Thymus (tissue), 11 donors: ENCODE measurements around the gene WDHD1. TPM values are rescaled to one million over a fixed set of nuclear protein-coding genes. Genes with fewer than 3 reads are reported as not detected.
"Not testable (repeated sequence)": the region's sequence is repeated elsewhere in the genome, so short reads cannot be mapped to it uniquely, and the experiment has no call there.

ENCODE experiments used
- DNase-seq, 9 donors: peaks; one replicate each; pipeline ENCODE4 v3.0.0-alpha.2; 2013; ENCODE audit warnings: low spot score in 9 of 9, low read depth in 6 of 9, missing footprints in 1 of 9
- H3K27ac ChIP-seq, 2 donors: one replicate each; pipeline ENCODE4 v1.5.1; 2013; ENCODE audit warnings: control low read depth in 1 of 2, low read depth in 1 of 2, low read length in 1 of 2, mild to moderate bottlenecking in 1 of 2, moderate library complexity in 1 of 2
- H3K27me3 ChIP-seq, 2 donors: one replicate each; pipeline ENCODE4 v1.5.1; 2013; ENCODE audit warnings: low read length in 1 of 2; ENCODE audit not compliant: control insufficient read depth in 2 of 2, insufficient read depth in 1 of 2
- H3K36me3 ChIP-seq, 2 donors: one replicate each; pipeline ENCODE4 v1.5.1; 2013; ENCODE audit warnings: low read length in 1 of 2, mild to moderate bottlenecking in 1 of 2, moderate library complexity in 1 of 2; ENCODE audit not compliant: control insufficient read depth in 2 of 2, insufficient read depth in 2 of 2
- H3K4me1 ChIP-seq, 2 donors: one replicate each; pipeline ENCODE4 v1.5.1; 2013; ENCODE audit warnings: low read length in 2 of 2; ENCODE audit not compliant: control insufficient read depth in 2 of 2, insufficient read depth in 2 of 2
- H3K4me3 ChIP-seq, 2 donors: one replicate each; pipeline ENCODE4 v1.5.1; 2013; ENCODE audit warnings: low read length in 2 of 2, control low read depth in 1 of 2, mild to moderate bottlenecking in 1 of 2
- H3K9me3 ChIP-seq, 2 donors: one replicate each; pipeline ENCODE4 v1.5.1; 2013; ENCODE audit warnings: low read length in 1 of 2, mild to moderate bottlenecking in 1 of 2; ENCODE audit not compliant: control insufficient read depth in 2 of 2, insufficient read depth in 1 of 2
- whole genome bisulfite sequencing: extraction: QIAGEN DNeasy Blood & Tissue Kit; methylation state at CpG from one replicate; pipeline ENCODE4 v1.1.7; 2013; 5-methylcytosine and 5-hydroxymethylcytosine counted together
- polyA plus RNA-seq: library from polyadenylated mRNA; stranded (reverse); fragments of 200-250 nt; gene quantifications from one replicate; pipeline ENCODE4 v1.2.3, GENCODE V29; 2013
- total RNA-seq: library from RNA; stranded (reverse); fragments of 120-200 nt; gene quantifications from one replicate; pipeline ENCODE4 v1.2.4, GENCODE V29; 2013
- donor health status: healthy.

Gene WDHD1
- total and polyA plus RNA-seq, 2 donors = 3.7 to 20.3 TPM

DNA sequence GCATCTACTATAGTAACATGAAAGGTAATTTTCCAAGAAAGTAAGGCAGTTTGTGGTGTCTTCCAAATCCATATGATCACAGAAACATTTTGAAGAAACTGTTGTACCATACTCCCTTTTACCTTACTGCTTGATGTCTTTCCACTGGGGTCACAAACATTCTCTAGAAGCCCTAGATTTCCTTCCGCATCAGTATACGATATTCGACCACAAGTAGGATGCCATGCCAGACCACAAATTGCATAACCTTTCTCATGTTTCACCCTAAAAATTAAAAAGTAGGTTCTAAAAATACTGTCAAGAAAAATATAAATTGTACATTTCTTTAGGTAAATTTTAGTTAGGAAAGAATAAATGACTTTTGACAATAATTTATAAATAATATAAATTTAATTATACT lies 26.5 kb downstream of the WDHD1 start:
- H3K36me3 ChIP-seq = peaks cover 12 to 19% of the 10 kb centered on the region in 2 donors
- no peak overlapping the region for H3K27ac ChIP-seq
- 55% methylated on average over 3 of the region's 3 CpGs for WGBS
- no peak overlapping the region for H3K4me3 ChIP-seq
- no peaks in the 10 kb centered on the region for H3K27me3 ChIP-seq
- no peaks in the 10 kb centered on the region for H3K4me1 ChIP-seq
- no peak for DNase-seq
- H3K9me3 ChIP-seq = no peaks in the 10 kb centered on the region

DNA sequence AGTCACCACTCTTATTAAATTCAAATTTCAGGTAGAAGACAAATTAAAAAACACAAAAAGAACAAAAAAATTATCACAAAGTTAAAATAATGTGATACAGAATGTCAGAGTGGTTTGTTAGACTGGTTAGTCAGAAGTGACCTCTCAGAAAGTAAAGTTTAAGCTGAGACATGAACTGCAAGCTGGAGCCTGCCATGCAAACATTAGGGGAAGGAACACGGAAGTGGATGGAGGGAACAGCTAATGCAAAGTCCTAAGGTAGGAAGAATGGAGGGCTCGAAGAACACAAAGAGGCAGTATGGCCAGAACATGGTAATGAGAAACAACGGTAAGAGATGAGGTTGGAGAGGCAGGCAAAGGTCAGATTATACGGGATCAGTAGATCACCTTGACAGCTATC lies 41.7 kb downstream of the WDHD1 start:
- no peaks in the 10 kb centered on the region for H3K4me1 ChIP-seq
- H3K9me3 ChIP-seq = no peaks in the 10 kb centered on the region
- no peaks in the 10 kb centered on the region for H3K27me3 ChIP-seq
- peaks cover 11 to 32% of the 10 kb centered on the region in 2 donors for H3K36me3 ChIP-seq
- H3K4me3 ChIP-seq = no peak overlapping the region
- WGBS = 99% methylated on average over 4 of the region's 4 CpGs
- DNase-seq = no peak
- H3K27ac ChIP-seq = no peak overlapping the region

DNA sequence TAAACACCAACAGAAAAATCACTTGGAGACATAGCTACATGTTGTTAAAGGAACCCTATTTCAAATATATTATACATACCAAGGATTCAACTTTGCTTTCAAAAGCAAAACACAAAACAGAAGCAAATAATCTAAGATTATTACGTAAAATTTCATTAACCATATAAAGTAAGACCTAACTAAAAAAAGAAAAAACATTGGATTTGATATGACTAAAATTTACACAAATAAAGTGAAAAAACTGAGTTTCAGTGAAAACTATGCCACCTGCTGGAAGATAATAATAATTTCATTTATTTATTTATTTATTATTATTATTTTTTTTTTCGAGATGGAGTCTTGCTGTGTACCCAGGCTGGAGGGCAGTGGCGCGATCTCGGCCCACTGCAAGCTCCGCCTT lies 45.2 kb downstream of the WDHD1 start:
- H3K9me3 ChIP-seq = no peaks in the 10 kb centered on the region
- no peak overlapping the region for H3K4me3 ChIP-seq
- H3K4me1 ChIP-seq = no peaks in the 10 kb centered on the region
- H3K36me3 ChIP-seq = peaks cover 7 to 32% of the 10 kb centered on the region in 2 donors
- no peak for DNase-seq
- H3K27me3 ChIP-seq = no peaks in the 10 kb centered on the region
- H3K27ac ChIP-seq = no peak overlapping the region
- WGBS = 86% methylated on average over 6 of the region's 6 CpGs

DNA sequence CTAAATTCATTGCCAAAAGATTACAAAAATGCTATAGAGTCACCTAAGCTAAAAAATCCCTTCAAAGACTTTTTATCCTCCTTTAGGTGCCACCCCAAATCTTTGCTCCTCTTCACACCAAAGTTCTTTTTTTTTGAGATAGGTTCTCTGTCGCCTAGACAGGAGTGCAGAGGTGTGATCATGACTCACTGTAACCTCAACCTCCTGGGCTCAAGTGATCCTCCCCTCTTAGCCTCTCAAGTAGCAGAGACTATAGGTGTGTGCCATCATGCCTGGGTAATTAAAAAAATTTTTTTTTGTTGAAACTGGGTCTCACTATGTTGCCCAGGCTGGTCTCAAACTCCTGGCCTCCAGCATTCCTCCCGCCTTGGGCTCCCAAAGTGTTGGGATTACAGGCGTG lies 47.9 kb downstream of the WDHD1 start:
- no peak for DNase-seq
- Histone ChIP-seq H3K36me3 (peaks cover 3 to 21% of the 10 kb centered on the region in 2 donors), H3K4me1 (no peaks in the 10 kb centered on the region), H3K27ac (no peak overlapping the region), H3K4me3 (no peak overlapping the region), H3K27me3 (no peaks in the 10 kb centered on the region), H3K9me3 (no peaks in the 10 kb centered on the region)
- 95% methylated on average over 3 of the region's 3 CpGs for WGBS

DNA sequence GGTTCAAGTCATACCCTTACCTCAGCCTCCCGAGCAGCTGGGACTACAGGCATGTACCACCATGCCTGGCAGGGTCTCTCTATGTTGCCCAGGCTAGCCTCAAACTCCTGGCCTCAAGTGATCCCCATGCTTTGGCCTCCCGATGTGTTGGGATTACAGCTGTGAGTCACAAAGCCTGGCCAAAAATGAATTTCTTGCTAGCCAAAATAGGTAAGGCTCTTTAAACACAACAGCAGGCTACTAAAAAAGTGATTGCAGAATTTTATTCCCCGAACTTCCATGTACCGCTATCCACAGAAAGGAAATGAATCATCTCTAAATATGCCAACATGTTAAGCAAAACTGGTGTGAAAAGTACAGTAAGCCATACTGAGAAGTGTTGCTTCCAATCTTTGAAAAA lies 50.6 kb downstream of the WDHD1 start:
- Histone ChIP-seq H3K27me3 (no peaks in the 10 kb centered on the region), H3K9me3 (no peaks in the 10 kb centered on the region), H3K4me1 (no peaks in the 10 kb centered on the region), H3K27ac (no peak overlapping the region), H3K36me3 (peaks cover 2 to 18% of the 10 kb centered on the region in 2 donors), H3K4me3 (no peak overlapping the region)
- DNase-seq = no peak
- 96% methylated on average over 4 of the region's 4 CpGs for WGBS

DNA sequence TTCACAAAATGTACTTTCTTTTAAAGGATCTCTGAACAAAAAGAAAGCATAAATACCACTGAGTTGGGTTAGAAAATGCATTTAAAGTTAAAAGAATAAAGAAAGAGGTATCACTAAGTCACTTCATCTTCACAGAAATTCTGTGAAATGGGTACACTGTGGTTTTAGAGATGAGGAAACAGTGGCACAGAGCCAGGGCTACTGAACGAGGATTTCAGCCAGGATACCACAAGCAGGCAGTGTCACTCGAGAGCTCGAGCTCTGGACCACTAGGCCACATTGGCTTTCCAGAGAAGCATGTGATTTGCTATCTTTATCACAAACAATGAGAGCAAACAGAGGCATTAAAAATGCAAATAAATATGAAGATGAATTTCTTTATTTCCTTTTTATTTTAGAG lies 51.0 kb downstream of the WDHD1 start:
- Histone ChIP-seq H3K4me1 (no peaks in the 10 kb centered on the region), H3K4me3 (no peak overlapping the region), H3K27me3 (no peaks in the 10 kb centered on the region), H3K27ac (no peak overlapping the region), H3K9me3 (no peaks in the 10 kb centered on the region), H3K36me3 (peaks cover 2 to 18% of the 10 kb centered on the region in 2 donors)
- DNase-seq = no peak
- WGBS = 89% methylated on average over 3 of the region's 3 CpGs

DNA sequence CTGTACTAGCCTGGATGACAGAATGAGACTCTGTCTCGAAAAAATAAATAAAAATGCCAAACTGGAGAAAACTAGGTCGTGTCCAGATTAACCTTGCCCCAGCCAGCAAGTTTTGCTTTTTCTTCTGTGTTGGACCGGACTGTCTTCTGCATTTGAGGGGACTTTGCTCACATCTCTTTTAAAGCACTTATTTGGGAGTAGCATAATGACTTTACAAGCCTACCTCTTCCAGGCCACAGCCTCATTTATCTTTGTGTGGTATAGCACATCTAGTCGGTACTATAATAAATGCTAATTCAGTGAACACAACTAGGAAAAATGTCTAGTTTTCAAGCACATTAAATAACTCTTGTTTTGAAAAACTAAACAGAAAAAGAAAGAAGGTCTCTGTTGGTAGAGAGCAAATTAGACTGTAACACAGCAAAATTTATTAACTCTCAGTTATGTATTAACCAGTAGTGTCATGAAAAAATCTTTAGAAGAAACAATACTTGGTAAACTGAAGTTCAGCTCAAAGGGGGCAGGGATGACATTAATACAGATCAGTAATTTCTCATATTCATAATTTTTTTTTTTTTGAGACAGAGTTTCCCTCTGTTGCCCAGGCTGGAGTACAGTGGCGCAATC lies 52.0 kb downstream of the WDHD1 start:
- Histone ChIP-seq H3K4me1 (no peaks in the 10 kb centered on the region), H3K9me3 (no peaks in the 10 kb centered on the region), H3K4me3 (no peak overlapping the region), H3K27ac (no peak overlapping the region), H3K36me3 (peaks cover 2 to 11% of the 10 kb centered on the region in 2 donors), H3K27me3 (no peaks in the 10 kb centered on the region)
- 89% methylated on average over 5 of the region's 5 CpGs for WGBS
- no peak for DNase-seq

DNA sequence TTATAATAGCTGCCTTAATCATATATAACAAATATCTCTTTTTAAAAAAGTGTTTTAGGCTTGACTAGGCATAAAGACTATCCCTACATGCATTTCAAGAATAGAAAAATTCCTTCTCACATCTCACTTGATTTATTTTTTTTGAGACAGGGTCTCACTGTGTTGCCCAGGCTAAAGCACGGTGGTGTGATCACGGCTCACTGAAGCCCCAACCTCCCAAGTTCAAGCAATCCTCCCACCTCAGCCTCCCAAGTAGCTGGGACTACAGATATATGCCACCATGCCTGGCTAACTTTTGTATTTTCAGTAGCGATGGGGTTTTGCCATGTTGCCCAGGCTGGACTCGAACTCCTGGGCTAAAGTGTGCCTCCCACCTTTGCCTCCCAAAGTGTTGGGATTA lies 59.4 kb downstream of the WDHD1 start:
- no peaks in the 10 kb centered on the region for H3K9me3 ChIP-seq
- no peak overlapping the region for H3K27ac ChIP-seq
- H3K4me1 ChIP-seq = no peaks in the 10 kb centered on the region
- H3K36me3 ChIP-seq = peaks cover 8 to 13% of the 10 kb centered on the region in 2 donors
- no peaks in the 10 kb centered on the region for H3K27me3 ChIP-seq
- H3K4me3 ChIP-seq = no peak overlapping the region
- 98% methylated on average over 4 of the region's 4 CpGs for WGBS
- DNase-seq = no peak

DNA sequence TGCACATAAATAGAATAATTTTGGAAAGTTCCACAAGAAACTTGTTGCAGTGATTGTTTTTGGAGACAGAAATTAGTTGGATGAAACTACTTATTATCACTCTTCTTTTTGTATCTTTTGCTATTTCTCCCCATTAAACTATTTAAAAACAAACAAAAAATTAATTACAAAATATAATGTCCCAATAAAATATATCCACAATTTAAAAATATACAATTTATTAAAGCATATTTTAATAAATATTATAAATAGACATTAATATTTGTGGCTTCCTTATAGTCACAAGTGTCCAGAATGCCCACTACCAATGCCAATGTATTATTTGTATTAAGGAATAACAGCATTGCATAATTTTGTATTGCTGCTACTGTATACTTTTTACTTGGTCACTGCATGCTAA lies 71.8 kb downstream of the WDHD1 start:
- H3K27ac ChIP-seq = no peak overlapping the region
- no peak overlapping the region for H3K4me3 ChIP-seq
- H3K4me1 ChIP-seq = no peaks in the 10 kb centered on the region
- peaks cover 12 to 15% of the 10 kb centered on the region in 2 donors for H3K36me3 ChIP-seq
- DNase-seq = no peak
- no peaks in the 10 kb centered on the region for H3K27me3 ChIP-seq
- no peaks in the 10 kb centered on the region for H3K9me3 ChIP-seq

DNA sequence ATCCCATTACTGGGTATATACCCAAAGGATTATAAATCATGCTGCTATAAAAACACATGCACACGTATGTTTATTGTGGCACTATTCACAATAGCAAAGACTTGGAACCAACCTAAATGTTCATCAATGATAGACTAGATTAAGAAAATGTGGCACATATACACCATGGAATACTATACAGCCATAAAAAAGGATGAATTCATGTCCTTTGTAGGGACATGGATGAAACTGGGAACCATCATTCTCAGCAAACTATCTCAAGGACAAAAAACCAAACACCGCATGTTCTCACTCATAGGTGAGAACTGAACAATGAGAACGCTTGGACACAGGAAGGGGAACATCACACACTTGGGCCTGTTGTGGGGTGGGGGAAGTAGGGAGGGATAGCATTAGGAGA lies 73.3 kb downstream of the WDHD1 start:
- peaks cover 9 to 12% of the 10 kb centered on the region in 2 donors for H3K36me3 ChIP-seq
- H3K4me3 ChIP-seq, H3K9me3 ChIP-seq, H3K4me1 ChIP-seq, H3K27ac ChIP-seq, DNase-seq, H3K27me3 ChIP-seq: not testable (repeated sequence)
- WGBS = 100% methylated on average over 3 of the region's 3 CpGs
